BE2C (cell line): ENCODE data around the gene ARMH1.

Experiments used
- DNase-seq: peaks from one replicate; pipeline ENCODE4 v3.0.0-alpha.2; 2020
- H3K27me3 ChIP-seq: fragments of 250-450 bp; sonication (Bioruptor Pico); 2 replicates; pipeline ENCODE4 v1.5.1; 2020; ENCODE audit warnings: mild to moderate bottlenecking
- H3K36me3 ChIP-seq: fragments of 250-450 bp; sonication (Bioruptor Pico); 2 replicates; pipeline ENCODE4 v1.5.1; 2020; ENCODE audit warnings: mild to moderate bottlenecking
- H3K4me1 ChIP-seq: fragments of 250-450 bp; sonication (Bioruptor Pico); 2 replicates; pipeline ENCODE4 v1.5.1; 2020
- H3K4me3 ChIP-seq: 2 replicates; pipeline ENCODE4 v1.5.1; 2011; ENCODE audit warnings: low read depth, low read length
- H3K9me3 ChIP-seq: fragments of 250-450 bp; sonication (Bioruptor Pico); 2 replicates; pipeline ENCODE4 v1.5.1; 2020
- CTCF ChIP-seq: IDR thresholded peaks from 2 replicates; pipeline ENCODE4 v1.5.1; 2012; ENCODE audit warnings: mild to moderate bottlenecking, low read depth, low read length

Gene ARMH1

GRCh38 chr1:44652445-44653106 lies 21.9 kb upstream of the ARMH1 start:
- Histone ChIP-seq H3K4me1 (no peaks in the 10 kb centered on the region), H3K9me3 (no peaks in the 10 kb centered on the region), H3K36me3 (peaks cover 3% of the 10 kb centered on the region; the same call in 1 of the 2 replicates), H3K4me3 (no peak overlapping the region), H3K27me3 (no peaks in the 10 kb centered on the region)
- peak; percentile 67 for DNase-seq
- peak; percentile 83 for TF ChIP-seq CTCF

GRCh38 chr1:44653107-44653964 lies 21.2 kb upstream of the ARMH1 start:
- Histone ChIP-seq H3K36me3 (peaks cover 3% of the 10 kb centered on the region; the same call in 1 of the 2 replicates), H3K4me3 (no peak overlapping the region), H3K9me3 (no peaks in the 10 kb centered on the region), H3K4me1 (no peaks in the 10 kb centered on the region), H3K27me3 (no peaks in the 10 kb centered on the region)
- no peak for TF ChIP-seq CTCF
- no peak for DNase-seq

GRCh38 chr1:44654621-44655187 lies 19.8 kb upstream of the ARMH1 start:
- Histone ChIP-seq H3K4me3 (no peak overlapping the region), H3K4me1 (no peaks in the 10 kb centered on the region)
- TF ChIP-seq CTCF: no peak

GRCh38 chr1:44655609-44656008 lies 18.9 kb upstream of the ARMH1 start:
- Histone ChIP-seq H3K4me3 (no peak overlapping the region), H3K27me3 (no peaks in the 10 kb centered on the region), H3K4me1 (no peaks in the 10 kb centered on the region), H3K36me3 (no peaks in the 10 kb centered on the region), H3K9me3 (no peaks in the 10 kb centered on the region)
- peak; percentile 67 for TF ChIP-seq CTCF
- DNase-seq: peak; percentile 38

More at GRCh38 chr1:44654621-44655187, 19.8 kb upstream of the ARMH1 start:
- no peak for DNase-seq
- H3K27me3 ChIP-seq: no peaks in the 10 kb centered on the region
- no peaks in the 10 kb centered on the region for H3K9me3 ChIP-seq
- peaks cover 2% of the 10 kb centered on the region; the same call in 1 of the 2 replicates for H3K36me3 ChIP-seq

- no peak for TF ChIP-seq CTCF
- Histone ChIP-seq H3K4me1 (no peaks in the 10 kb centered on the region), H3K4me3 (no peak overlapping the region), H3K36me3 (no peaks in the 10 kb centered on the region), H3K27me3 (no peaks in the 10 kb centered on the region), H3K9me3 (no peaks in the 10 kb centered on the region)
- no peak for DNase-seq
Measured at GRCh38 chr1:44659566-44659965, 14.9 kb upstream of the ARMH1 start.
